HepG2 (cell line): ENCODE results near the gene C2orf49. TPM values are rescaled to one million over a fixed set of nuclear protein-coding genes. Genes with fewer than 3 reads are reported as not detected.

ENCODE experiments used
- ATF3 ChIP-seq: sonication (generic); formaldehyde crosslinking; IDR thresholded peaks from 2 replicates; pipeline ENCODE4 v1.4.0; 2020; ENCODE audit warnings: missing genetic modification reagents
- CREB3 ChIP-seq: sonication (generic); formaldehyde crosslinking; IDR thresholded peaks from 2 replicates; pipeline ENCODE4 v1.5.0; 2020; ENCODE audit warnings: missing genetic modification reagents
- GPN1 ChIP-seq: sonication (generic); formaldehyde crosslinking; IDR thresholded peaks from 2 replicates; pipeline ENCODE4 v1.5.1; 2020; ENCODE audit warnings: missing genetic modification reagents, borderline replicate concordance
- IRF9 ChIP-seq: sonication (generic); formaldehyde crosslinking; IDR thresholded peaks from 2 replicates; pipeline ENCODE4 v1.8.0; 2022; ENCODE audit warnings: missing genetic modification reagents, mild to moderate bottlenecking, borderline replicate concordance
- NFKBIZ ChIP-seq: IDR thresholded peaks from 2 replicates; pipeline ENCODE4 v1.6.1; 2018; ENCODE audit warnings: missing genetic modification reagents, missing compliant biosample characterization
- PHF8 ChIP-seq: sonication (generic); formaldehyde crosslinking; IDR thresholded peaks from 2 replicates; pipeline ENCODE4 v1.5.0; 2020; ENCODE audit warnings: missing genetic modification reagents
- SMAD3 ChIP-seq: sonication (generic); formaldehyde crosslinking; IDR thresholded peaks from 2 replicates; pipeline ENCODE4 v1.4.0; 2020; ENCODE audit warnings: missing genetic modification reagents
- SNAPC4 ChIP-seq: sonication (generic); formaldehyde crosslinking; IDR thresholded peaks from 2 replicates; pipeline ENCODE4 v1.4.0; 2020; ENCODE audit warnings: mild to moderate bottlenecking, missing genetic modification reagents
- TAF15 ChIP-seq: fragments of 200-400 bp; formaldehyde crosslinking; IDR thresholded peaks from one replicate; pipeline ENCODE4 v1.6.1; 2018; ENCODE audit warnings: mild to moderate bottlenecking, low read depth, low read length; ENCODE audit not compliant: poor library complexity, severe bottlenecking
- U2AF1 ChIP-seq: fragments of 200-400 bp; formaldehyde crosslinking; optimal IDR thresholded peaks from 2 replicates; pipeline ENCODE3; 2017; ENCODE audit warnings: mild to moderate bottlenecking, low read depth, low read length
- ZKSCAN5 ChIP-seq: sonication (generic); formaldehyde crosslinking; IDR thresholded peaks from 2 replicates; pipeline ENCODE4 v1.5.1; 2020; ENCODE audit warnings: mild to moderate bottlenecking, missing genetic modification reagents
- ZNF543 ChIP-seq: sonication (generic); formaldehyde crosslinking; IDR thresholded peaks from 2 replicates; pipeline ENCODE4 v1.4.0; 2020; ENCODE audit warnings: mild to moderate bottlenecking, missing genetic modification reagents
- ZNF567 ChIP-seq: sonication (generic); formaldehyde crosslinking; IDR thresholded peaks from 2 replicates; pipeline ENCODE4 v1.8.1; 2023; ENCODE audit warnings: mild to moderate bottlenecking, missing genetic modification reagents, borderline replicate concordance
- ZNF770 ChIP-seq: sonication (generic); formaldehyde crosslinking; IDR thresholded peaks from 2 replicates; pipeline ENCODE4 v1.5.0; 2020; ENCODE audit warnings: mild to moderate bottlenecking, missing genetic modification reagents
- ZNF788 ChIP-seq: sonication (generic); formaldehyde crosslinking; IDR thresholded peaks from 2 replicates; pipeline ENCODE4 v1.5.0; 2020; ENCODE audit warnings: mild to moderate bottlenecking, missing genetic modification reagents, borderline replicate concordance
- polyA plus RNA-seq, 8 experiments: library from polyadenylated mRNA; depleted of rRNA in 3 of 8; stranded (reverse) in 7 of 8; unstranded in 1 of 8; fragments of >200 nt; fragmentation: Illumina TruSeq in 4 of 8; extraction: Trizol in 4 of 8; gene quantifications; 2 replicates each; pipeline versions ENCODE4 v1.2.1 to v1.2.3, GENCODE V29; 2011 to 2016; ENCODE audit warnings: low read depth in 4 of 8, missing spikeins in 1 of 8, mixed read lengths in 1 of 8; ENCODE audit not compliant: insufficient read depth in 1 of 8
- total RNA-seq, 5 experiments: library from RNA; depleted of rRNA; stranded (reverse); fragments of >200 nt; fragmentation: Illumina TruSeq; extraction: Trizol; gene quantifications; 2 replicates each; pipeline ENCODE4 v1.2.3, GENCODE V29; 2016; ENCODE audit warnings: low read depth in 1 of 5
- TF ChIP-seq, protein P1 (sequence below): IDR thresholded peaks from 2 replicates; pipeline ENCODE4 v1.6.1; 2016; ENCODE audit warnings: low read depth, borderline replicate concordance

The C2orf49 gene
- total and polyA plus RNA-seq, 2 of the 13 experiments (the other 11 are each of a cell fraction or from before 2014, with no cell fraction given): 24.7 to 28.8 TPM

DNA sequence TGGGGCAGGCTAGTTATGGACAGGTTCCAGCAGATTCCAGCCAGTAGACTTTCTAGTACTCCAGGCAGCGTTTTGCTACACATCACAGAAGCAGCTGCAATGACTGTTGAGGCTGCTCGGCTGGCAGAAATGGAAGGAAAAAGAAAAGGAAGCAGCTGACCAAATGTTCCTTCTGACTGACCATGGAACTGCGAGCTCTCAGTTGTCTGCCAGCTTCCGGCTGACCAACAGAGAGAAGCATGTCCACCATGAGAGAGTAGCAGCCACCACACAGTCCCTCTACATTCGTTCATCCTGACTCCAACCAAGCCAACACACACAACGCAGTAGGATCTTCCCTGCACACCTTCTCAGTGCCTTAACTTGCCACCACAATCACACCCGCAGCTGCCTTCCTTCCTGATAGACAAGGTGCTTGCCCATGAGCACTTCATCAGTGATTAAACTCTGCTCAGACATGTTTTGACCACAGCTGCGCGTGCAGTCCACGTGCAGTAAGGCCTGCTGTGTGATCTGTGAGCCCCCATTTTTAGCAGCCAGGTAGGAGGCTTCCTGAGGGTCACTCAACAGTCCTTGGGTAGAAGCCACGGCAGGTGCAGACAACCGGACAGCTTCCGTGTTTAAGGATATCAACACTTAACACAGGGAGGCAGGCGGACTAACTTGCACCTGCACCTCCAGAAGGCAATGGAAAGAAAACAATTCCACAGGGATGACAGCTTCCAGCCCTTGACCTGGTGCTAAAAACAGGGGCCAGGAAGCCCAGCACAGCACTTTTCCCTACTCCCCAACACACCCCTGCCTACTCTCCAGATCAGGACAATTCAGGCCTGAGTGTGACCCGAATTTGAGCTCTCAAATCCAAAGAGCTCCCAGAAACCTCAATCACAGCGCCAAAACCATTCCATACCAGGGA, 8.8 kb upstream of the C2orf49 start (continued):
- TF ChIP-seq TAF15: no peak
- TF ChIP-seq U2AF1: no peak
- TF ChIP-seq ATF3 (CRISPR knock-in tag): 0 out of 2 replicates have a peak, but pooled peaks have one; percentile 5
- TF ChIP-seq ZNF567 (CRISPR knock-in tag): no peak
- peak; percentile 78 for TF ChIP-seq IRF9
- TF ChIP-seq ZNF543 (CRISPR knock-in tag): peak; percentile 90; the same call in 1 of the 2 replicates
- TF ChIP-seq SMAD3: peak; percentile 50; the same call in 1 of the 2 replicates
- peak; percentile 62; the same call in 1 of the 2 replicates for TF ChIP-seq ZNF788 (CRISPR knock-in tag)
- TF ChIP-seq ZNF770 (CRISPR knock-in tag): no peak
- no peak for TF ChIP-seq SNAPC4
- TF ChIP-seq ZKSCAN5: 0 out of 2 replicates have a peak, but pooled peaks have one; percentile 28
- 0 out of 2 replicates have a peak, but pooled peaks have one; percentile 34 for TF ChIP-seq NFKBIZ (CRISPR knock-in tag)
- TF ChIP-seq CREB3: peak; percentile 93
- TF ChIP-seq, protein P1, sequence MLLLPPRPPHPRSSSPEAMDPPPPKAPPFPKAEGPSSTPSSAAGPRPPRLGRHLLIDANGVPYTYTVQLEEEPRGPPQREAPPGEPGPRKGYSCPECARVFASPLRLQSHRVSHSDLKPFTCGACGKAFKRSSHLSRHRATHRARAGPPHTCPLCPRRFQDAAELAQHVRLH (CRISPR knock-in tag): 0 out of 2 replicates have a peak, but pooled peaks have one; percentile 22
- TF ChIP-seq PHF8 (CRISPR knock-in tag): peak; percentile 69
- TF ChIP-seq GPN1: no peak
